Retinal pigment epithelial cell (primary cell): ENCODE measurements around the gene FAM135A.

Source experiments
- DNase-seq: peaks from one replicate; pipeline ENCODE4 v3.0.0-alpha.2; 2010; ENCODE audit warnings: low read depth
- H3K4me3 ChIP-seq: 2 replicates; pipeline ENCODE4 v1.5.1; 2011; ENCODE audit warnings: mild to moderate bottlenecking, low read length, control low read depth, moderate library complexity
- CTCF ChIP-seq: conservative IDR thresholded peaks from 2 replicates; pipeline ENCODE4 v1.5.1; 2011; ENCODE audit warnings: low read depth, low read length, control low read depth, inconsistent platforms

Gene FAM135A

GRCh38 chr6:70412252-70413113 lies 825 bp upstream of the FAM135A start:
- no peak for DNase-seq
- no peak for TF ChIP-seq CTCF
- H3K4me3 ChIP-seq = peak overlapping the region; percentile 94

GRCh38 chr6:70413992-70414494 lies 735 bp downstream of the FAM135A start:
- DNase-seq = no peak
- H3K4me3 ChIP-seq = peak overlapping the region; percentile 94
- no peak for TF ChIP-seq CTCF

- TF ChIP-seq CTCF = no peak
- peak overlapping the region; percentile 94 for H3K4me3 ChIP-seq
- no peak for DNase-seq
Measured at GRCh38 chr6:70414813-70415212, 1.5 kb downstream of the FAM135A start.

GRCh38 chr6:70415247-70415646 lies 1.9 kb downstream of the FAM135A start:
- no peak for TF ChIP-seq CTCF
- H3K4me3 ChIP-seq = no peak overlapping the region
- no peak for DNase-seq

DNA sequence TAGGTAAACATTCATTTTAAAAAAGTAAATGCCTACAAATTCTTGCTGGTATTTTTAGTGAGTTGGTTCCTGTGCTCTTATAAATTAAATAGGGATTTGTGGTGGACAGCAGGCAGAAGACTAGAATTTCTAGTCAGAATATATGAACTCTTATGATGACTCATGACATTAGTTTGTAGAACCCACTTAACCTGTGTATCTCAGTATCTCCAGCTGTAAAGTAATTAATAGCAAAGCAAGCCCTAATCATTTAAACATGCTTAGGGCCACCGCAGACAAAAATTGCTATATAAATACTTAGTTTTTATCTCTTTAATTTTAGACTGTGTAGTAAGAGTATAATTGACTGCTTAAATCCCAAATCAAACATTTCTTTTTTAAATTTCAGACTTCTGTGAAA lies 2.4 kb downstream of the FAM135A start:
- DNase-seq = no peak
- H3K4me3 ChIP-seq = no peak overlapping the region
- no peak for TF ChIP-seq CTCF

DNA sequence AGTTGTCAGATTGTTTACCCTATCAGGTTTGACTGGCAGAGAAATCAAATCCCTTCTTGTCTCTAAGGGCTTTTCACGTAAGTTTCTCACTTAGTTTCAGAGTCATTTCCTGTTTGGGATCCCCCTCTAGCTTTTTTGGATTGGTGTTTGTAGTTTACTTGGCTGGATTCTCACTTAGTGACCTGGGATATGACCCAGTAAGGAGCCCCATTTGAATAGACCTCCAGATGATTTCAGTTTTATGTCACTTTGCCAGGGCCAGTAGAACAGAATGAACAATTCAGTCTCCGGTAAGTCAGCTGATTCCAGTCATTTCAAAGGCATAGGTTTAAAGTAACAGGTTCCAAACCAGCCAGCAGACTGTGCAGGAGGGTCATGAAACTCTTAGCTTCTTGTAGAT lies 8.2 kb downstream of the FAM135A start:
- no peak for DNase-seq
- no peak overlapping the region for H3K4me3 ChIP-seq
- TF ChIP-seq CTCF = no peak
